ENCODE measurements around the gene EXOC6B. TPM values are rescaled to one million over a fixed set of nuclear protein-coding genes. Genes with fewer than 3 reads are reported as not detected.

The EXOC6B gene
- total RNA-seq, 4 donors from 2014 or later = 14.6 to 49.6 (median 19.3) TPM

DNA sequence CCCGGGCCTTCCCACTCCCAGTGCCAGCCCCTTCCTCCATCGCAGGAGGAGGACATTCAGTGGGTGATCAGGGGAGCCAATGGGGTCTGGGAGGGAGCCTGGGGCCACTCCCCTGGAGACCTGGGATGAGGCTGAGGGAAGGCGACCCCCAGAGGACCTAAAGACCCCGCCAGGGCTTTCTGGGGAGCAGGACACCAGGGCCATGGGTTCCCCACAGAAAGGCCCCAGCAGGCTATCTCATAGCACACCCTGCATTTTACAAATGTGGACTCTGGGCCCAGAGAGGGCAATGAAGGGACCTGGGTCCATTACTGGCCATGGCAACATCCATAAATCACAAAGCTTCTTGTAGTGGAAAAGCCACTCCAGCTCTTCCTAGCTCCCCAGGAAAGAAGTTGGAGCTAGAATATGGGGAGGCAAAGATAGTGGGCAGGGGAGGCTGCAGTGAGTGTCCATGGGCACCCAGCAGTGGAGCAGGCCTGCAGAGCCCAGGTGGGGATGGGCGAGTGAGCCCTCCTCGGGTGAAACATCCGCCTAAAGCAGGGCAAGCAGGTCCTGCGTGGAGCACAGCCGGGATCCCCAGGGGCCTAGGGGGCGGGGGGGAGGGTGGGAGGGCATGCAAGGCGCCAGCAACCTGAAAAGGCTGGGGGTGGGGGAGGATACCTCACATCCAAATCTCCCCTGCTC, 692.0 kb downstream of the EXOC6B start:
- Histone ChIP-seq H3K4me3 (no peak overlapping the region), H3K27ac (no peak overlapping the region), H3K9me3 (no peaks in the 10 kb centered on the region), H3K36me3 (no peaks in the 10 kb centered on the region), H3K4me1 (peaks cover 0 to 14% of the 10 kb centered on the region in 2 donors), H3K27me3 (no peaks in the 10 kb centered on the region)
- DNase-seq (peak in 1 of 2 donors; percentile 7), ATAC-seq (no peak)
- intact Hi-C loops (cut with DNase I; ENCODE audit: low total_unique reads) = no loop called here
- in situ Hi-C loops (cut with MboI; ENCODE audit: low sequenced_read_pairs in 4 of 4) = loop anchor here in 1 of 4 donors (10.0 kb wide), 1 partner anchor 199 kb away; no protein-coding TSS in a partner anchor
- TF ChIP-seq POLR2A (IDR thresholded peaks at IDR 0.05) = no peak
- TF ChIP-seq, protein P1, sequence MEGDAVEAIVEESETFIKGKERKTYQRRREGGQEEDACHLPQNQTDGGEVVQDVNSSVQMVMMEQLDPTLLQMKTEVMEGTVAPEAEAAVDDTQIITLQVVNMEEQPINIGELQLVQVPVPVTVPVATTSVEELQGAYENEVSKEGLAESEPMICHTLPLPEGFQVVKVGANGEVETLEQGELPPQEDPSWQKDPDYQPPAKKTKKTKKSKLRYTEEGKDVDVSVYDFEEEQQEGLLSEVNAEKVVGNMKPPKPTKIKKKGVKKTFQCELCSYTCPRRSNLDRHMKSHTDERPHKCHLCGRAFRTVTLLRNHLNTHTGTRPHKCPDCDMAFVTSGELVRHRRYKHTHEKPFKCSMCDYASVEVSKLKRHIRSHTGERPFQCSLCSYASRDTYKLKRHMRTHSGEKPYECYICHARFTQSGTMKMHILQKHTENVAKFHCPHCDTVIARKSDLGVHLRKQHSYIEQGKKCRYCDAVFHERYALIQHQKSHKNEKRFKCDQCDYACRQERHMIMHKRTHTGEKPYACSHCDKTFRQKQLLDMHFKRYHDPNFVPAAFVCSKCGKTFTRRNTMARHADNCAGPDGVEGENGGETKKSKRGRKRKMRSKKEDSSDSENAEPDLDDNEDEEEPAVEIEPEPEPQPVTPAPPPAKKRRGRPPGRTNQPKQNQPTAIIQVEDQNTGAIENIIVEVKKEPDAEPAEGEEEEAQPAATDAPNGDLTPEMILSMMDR (IDR thresholded peaks at IDR 0.05 in 4 of 5, conservative IDR thresholded peaks at IDR 0.05 in 1 of 5) = no peak

DNA sequence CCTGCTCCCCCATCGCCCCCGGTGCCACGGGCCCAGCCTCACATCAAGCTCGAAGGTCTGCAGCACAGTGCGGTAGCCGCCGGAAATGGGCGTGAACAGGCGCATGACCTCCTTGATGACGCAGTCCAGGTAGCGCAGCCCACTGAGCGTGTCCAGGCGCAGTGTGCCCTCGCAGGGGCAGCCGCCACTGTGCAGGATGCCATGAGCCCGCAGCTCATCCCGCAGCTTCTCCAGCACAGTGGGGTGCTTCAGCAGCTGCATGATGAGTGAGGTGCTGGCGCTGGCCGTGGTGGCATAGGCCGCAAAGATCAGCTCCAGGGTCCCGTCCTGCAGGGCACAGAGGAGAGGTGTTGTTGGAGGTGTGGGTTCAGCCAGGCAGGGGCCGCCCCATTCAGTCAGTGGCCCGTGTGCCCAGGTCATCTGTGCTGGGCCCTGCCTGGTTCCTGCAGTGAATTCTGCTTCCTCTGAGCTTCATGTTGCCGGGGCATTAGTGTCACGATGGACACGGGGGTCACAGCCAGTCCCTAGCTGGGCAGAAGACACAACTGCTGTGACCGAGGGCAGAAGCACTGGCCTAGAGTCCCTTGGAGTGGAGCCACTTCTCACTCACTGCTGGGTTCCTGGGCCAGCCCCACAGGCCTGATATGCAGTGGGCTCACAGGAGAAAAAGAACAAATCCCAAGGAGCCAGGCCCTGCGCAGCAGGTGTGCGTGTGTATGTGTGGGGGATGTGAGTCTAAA, 692.7 kb downstream of the EXOC6B start:
- Histone ChIP-seq H3K9me3 (no peaks in the 10 kb centered on the region), H3K27ac (no peak overlapping the region), H3K27me3 (no peaks in the 10 kb centered on the region), H3K4me3 (no peak overlapping the region), H3K36me3 (no peaks in the 10 kb centered on the region), H3K4me1 (peaks cover 0 to 7% of the 10 kb centered on the region in 2 donors)
- in situ Hi-C loops (cut with MboI; ENCODE audit: low sequenced_read_pairs in 4 of 4) (loop anchor here in 1 of 4 donors (10.0 kb wide), 1 partner anchor 198 kb away; no protein-coding TSS in a partner anchor), intact Hi-C loops (cut with DNase I; ENCODE audit: low total_unique reads) (no loop called here)
- ATAC-seq (no peak), DNase-seq (peak in 1 of 2 donors; percentile 9)
- no peak for TF ChIP-seq POLR2A (IDR thresholded peaks at IDR 0.05)
- TF ChIP-seq, protein P1 (IDR thresholded peaks at IDR 0.05 in 4 of 5, conservative IDR thresholded peaks at IDR 0.05 in 1 of 5) = no peak

DNA sequence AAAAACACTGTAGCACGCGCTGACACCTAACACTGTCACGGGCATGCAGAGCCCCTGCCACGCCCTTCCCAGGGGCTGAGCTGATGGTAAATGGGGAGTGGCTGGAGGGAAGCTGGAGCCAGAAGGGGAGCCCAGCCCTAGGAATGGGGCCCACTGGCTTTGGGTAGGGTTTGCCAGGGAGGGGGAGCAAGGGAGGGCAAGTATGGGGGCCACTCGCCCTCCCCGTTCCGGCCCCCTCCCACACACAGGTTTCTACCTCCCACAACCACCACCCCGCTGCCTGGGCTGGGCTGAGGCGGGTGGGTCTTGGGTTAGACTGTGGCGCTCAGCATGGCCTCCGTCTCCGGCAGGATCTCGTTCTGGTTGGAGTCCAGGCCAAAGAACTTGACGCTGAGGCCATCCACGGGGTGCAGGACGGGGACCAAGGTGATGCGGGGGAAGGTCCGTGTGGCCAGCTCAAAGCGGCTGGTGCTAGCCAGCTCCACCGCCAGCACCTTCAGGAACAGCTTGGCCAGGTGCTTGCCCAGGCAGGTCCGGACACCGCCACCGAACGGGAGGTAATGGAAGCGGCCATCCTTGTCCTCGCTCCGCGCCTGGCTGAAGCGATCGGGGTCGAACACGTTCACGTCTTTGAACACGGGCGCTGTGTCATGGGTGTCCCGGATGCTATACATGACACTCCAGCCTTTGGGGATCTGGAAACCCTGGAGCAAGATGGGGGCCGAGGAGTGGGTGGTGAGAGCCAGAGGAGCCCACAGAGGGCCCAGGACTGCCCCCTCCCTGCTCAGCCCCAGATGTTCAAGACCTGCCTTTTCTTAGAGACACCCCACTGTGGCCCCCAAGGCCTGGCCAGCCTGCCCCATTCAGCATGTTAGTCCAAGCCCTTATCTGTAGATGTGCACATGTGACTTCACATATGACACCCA, 693.7 kb downstream of the EXOC6B start:
- no peaks in the 10 kb centered on the region for H3K36me3 ChIP-seq
- H3K27me3 ChIP-seq = no peaks in the 10 kb centered on the region
- no peak overlapping the region for H3K27ac ChIP-seq
- no peak for TF ChIP-seq POLR2A (IDR thresholded peaks at IDR 0.05)
- TF ChIP-seq, protein P1 (IDR thresholded peaks at IDR 0.05 in 4 of 5, conservative IDR thresholded peaks at IDR 0.05 in 1 of 5) = no peak
- no peak overlapping the region for H3K4me3 ChIP-seq
- H3K9me3 ChIP-seq = no peaks in the 10 kb centered on the region
- ATAC-seq (no peak), DNase-seq (peak in 1 of 2 donors; percentile 6)
- intact Hi-C loops (cut with DNase I; ENCODE audit: low total_unique reads) = no loop called here
- no peaks in the 10 kb centered on the region for H3K4me1 ChIP-seq
- in situ Hi-C loops (cut with MboI; ENCODE audit: low sequenced_read_pairs in 4 of 4) = loop anchor here in 1 of 4 donors (10.0 kb wide), 1 partner anchor 197 kb away; no protein-coding TSS in a partner anchor

DNA sequence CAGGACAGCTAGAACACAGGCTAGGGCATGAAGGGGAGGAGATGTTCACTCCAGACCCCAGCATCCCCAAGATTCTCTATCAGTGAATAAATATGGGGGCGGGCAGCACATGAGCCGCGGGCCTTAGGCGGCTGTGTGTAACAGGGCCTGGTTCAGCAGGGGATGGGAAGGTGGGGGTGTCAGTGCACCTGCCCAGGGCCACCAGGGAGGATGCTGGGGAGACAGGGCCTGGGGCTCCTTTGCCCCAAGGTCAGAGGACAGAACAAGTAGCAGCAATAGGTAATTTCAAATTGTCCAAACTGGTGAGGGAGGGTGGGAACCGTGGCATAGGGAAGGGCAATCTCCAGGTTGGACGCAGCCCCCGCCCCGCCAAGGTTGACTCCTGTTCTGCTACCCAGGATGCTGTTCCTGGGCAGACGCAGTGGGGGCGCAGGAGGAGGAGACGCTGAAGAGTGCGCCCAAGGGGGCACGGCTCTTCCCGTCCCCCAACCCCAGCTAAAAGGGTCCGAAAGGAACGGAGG, 694.4 kb downstream of the EXOC6B start:
- Histone ChIP-seq H3K4me1 (no peaks in the 10 kb centered on the region), H3K27me3 (no peaks in the 10 kb centered on the region), H3K9me3 (no peaks in the 10 kb centered on the region), H3K27ac (no peak overlapping the region), H3K4me3 (no peak overlapping the region), H3K36me3 (no peaks in the 10 kb centered on the region)
- DNase-seq (peak in 1 of 2 donors; percentile 4), ATAC-seq (no peak)
- TF ChIP-seq, protein P1 (IDR thresholded peaks at IDR 0.05 in 4 of 5, conservative IDR thresholded peaks at IDR 0.05 in 1 of 5) = no peak
- no peak for TF ChIP-seq POLR2A (IDR thresholded peaks at IDR 0.05)
- in situ Hi-C loops (cut with MboI; ENCODE audit: low sequenced_read_pairs in 4 of 4) (loop anchor here in 1 of 4 donors (10.0 kb wide), 1 partner anchor 197 kb away; no protein-coding TSS in a partner anchor), intact Hi-C loops (cut with DNase I; ENCODE audit: low total_unique reads) (no loop called here)

Measured in gastrocnemius medialis (tissue), 4 donors.